Neuronal stem cell (in vitro differentiated cells): ENCODE results near the gene PPP6C.

Source experiments
- DNase-seq: peaks from one replicate; pipeline ENCODE4 v3.0.0-alpha.2; 2013; ENCODE audit warnings: low spot score
- H2AFZ ChIP-seq: one replicate; pipeline ENCODE4 v1.6.1; 2013; ENCODE audit warnings: mild to moderate bottlenecking, low read length, inconsistent platforms
- H2AK5ac ChIP-seq: 2 replicates; pipeline ENCODE4 v1.6.1; 2013; ENCODE audit warnings: low read depth, mild to moderate bottlenecking, inconsistent platforms, low read length, moderate library complexity, mixed read lengths
- H2BK120ac ChIP-seq: 2 replicates; pipeline ENCODE4 v1.6.1; 2013; ENCODE audit warnings: low read depth, mild to moderate bottlenecking, inconsistent platforms, low read length, moderate library complexity, mixed read lengths
- H2BK12ac ChIP-seq: one replicate; pipeline ENCODE4 v1.6.1; 2013; ENCODE audit warnings: low read length, inconsistent platforms
- H2BK15ac ChIP-seq: 2 replicates; pipeline ENCODE4 v1.6.1; 2013; ENCODE audit warnings: mild to moderate bottlenecking, low read length, inconsistent platforms, mixed read lengths
- H2BK5ac ChIP-seq: one replicate; pipeline ENCODE4 v1.6.1; 2013; ENCODE audit warnings: inconsistent platforms, mild to moderate bottlenecking, low read length, moderate library complexity
- H3K14ac ChIP-seq: one replicate; pipeline ENCODE4 v1.6.1; 2013; ENCODE audit warnings: low read length, inconsistent platforms
- H3K18ac ChIP-seq: 2 replicates; pipeline ENCODE4 v1.6.1; 2013; ENCODE audit warnings: low read length, inconsistent platforms
- H3K23ac ChIP-seq: 2 replicates; pipeline ENCODE4 v1.6.1; 2013; ENCODE audit warnings: low read depth, mild to moderate bottlenecking, mixed read lengths, low read length, inconsistent platforms; ENCODE audit not compliant: poor library complexity
- H3K27ac ChIP-seq: replicated peaks from 3 replicates; pipeline ENCODE4 v1.5.1; 2013; ENCODE audit warnings: low read length, inconsistent platforms
- H3K27me3 ChIP-seq, 3 experiments: 2 replicates each; pipeline ENCODE4 v1.6.1; 2013; ENCODE audit warnings: low read length in 3 of 3, mild to moderate bottlenecking in 2 of 3, inconsistent platforms in 1 of 3, low read depth in 1 of 3, mixed read lengths in 1 of 3, moderate library complexity in 1 of 3; ENCODE audit not compliant: control insufficient read depth in 3 of 3, insufficient read depth in 3 of 3
- H3K36me3 ChIP-seq, 2 donors: replicated peaks in 1 of 2; 2 replicates each; pipeline ENCODE4 v1.6.1; 2013; ENCODE audit warnings: low read length in 2 of 2; ENCODE audit not compliant: control insufficient read depth in 2 of 2, insufficient read depth in 2 of 2
- H3K4ac ChIP-seq: 2 replicates; pipeline ENCODE4 v1.6.1; 2013; ENCODE audit warnings: inconsistent platforms, mild to moderate bottlenecking, low read length, moderate library complexity
- H3K4me1 ChIP-seq, 2 donors: 1 replicate in 1 of 2; 2 replicates in 1 of 2; pipeline ENCODE4 v1.6.1; 2013; ENCODE audit warnings: low read length in 2 of 2, low read depth in 1 of 2; ENCODE audit not compliant: control insufficient read depth in 2 of 2, insufficient read depth in 1 of 2
- H3K4me2 ChIP-seq: one replicate; pipeline ENCODE4 v1.6.1; 2013; ENCODE audit warnings: mild to moderate bottlenecking, low read length, inconsistent platforms; ENCODE audit not compliant: insufficient read depth, poor library complexity, severe bottlenecking
- H3K4me3 ChIP-seq, 2 donors: 2 replicates each; pipeline ENCODE4 v1.5.1; 2013; ENCODE audit warnings: low read length in 2 of 2, mild to moderate bottlenecking in 2 of 2, inconsistent platforms in 1 of 2, moderate library complexity in 1 of 2
- H3K79me1 ChIP-seq: one replicate; pipeline ENCODE4 v1.6.1; 2013; ENCODE audit warnings: low read depth, mild to moderate bottlenecking, inconsistent platforms, low read length, moderate library complexity
- H3K9ac ChIP-seq: one replicate; pipeline ENCODE4 v1.6.1; 2013; ENCODE audit warnings: mild to moderate bottlenecking, low read depth, low read length, inconsistent platforms; ENCODE audit not compliant: poor library complexity
- H3K9me3 ChIP-seq, 2 donors: replicated peaks in 1 of 2; 2 replicates each; pipeline versions ENCODE3 to v1.6.1; 2013; ENCODE audit warnings: low read length in 2 of 2, mild to moderate bottlenecking in 2 of 2, inconsistent platforms in 1 of 2, low read depth in 1 of 2, mixed read lengths in 1 of 2, moderate library complexity in 1 of 2; ENCODE audit not compliant: control insufficient read depth in 2 of 2, insufficient read depth in 1 of 2
- H4K8ac ChIP-seq: one replicate; pipeline ENCODE4 v1.6.1; 2013; ENCODE audit warnings: low read depth, mild to moderate bottlenecking, inconsistent platforms, low read length, moderate library complexity
- H4K91ac ChIP-seq: one replicate; pipeline ENCODE4 v1.6.1; 2013; ENCODE audit warnings: low read length, low read depth, mild to moderate bottlenecking, inconsistent platforms; ENCODE audit not compliant: poor library complexity
- whole genome bisulfite sequencing, 2 donors: extraction: QIAGEN DNeasy Blood & Tissue Kit; methylation state at CpG; one replicate each; pipeline ENCODE4 v1.1.7; 2013; ENCODE audit warnings: missing lambda C conversion rate in 2 of 2, mixed read lengths in 1 of 2; ENCODE audit not compliant: insufficient read length in 2 of 2, insufficient replicate concordance in 1 of 2; ENCODE audit errors: extremely low coverage in 2 of 2; 5-methylcytosine and 5-hydroxymethylcytosine counted together

PPP6C gene

DNA sequence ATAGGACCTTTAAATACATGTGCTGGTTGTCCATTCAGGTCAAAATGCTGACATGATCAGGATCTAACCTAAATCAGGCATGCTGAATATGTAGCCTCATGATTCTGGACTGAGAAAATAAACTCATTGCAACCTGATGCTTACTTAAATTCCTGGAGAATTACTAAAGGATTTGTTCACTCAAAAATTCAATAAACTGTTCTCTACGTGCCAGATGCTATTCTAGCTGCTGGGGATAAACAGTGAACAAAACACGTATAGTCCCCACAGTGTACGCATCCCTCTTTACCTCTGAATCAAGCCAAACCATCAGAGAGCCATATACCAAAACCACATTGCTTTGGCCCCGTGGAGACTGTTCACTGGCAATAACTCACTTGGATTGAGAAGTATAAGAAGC is 52.4 kb downstream of the PPP6C start:
- no peak overlapping the region for H4K91ac ChIP-seq

GRCh38 chr9:125134976-125135375 is 54.6 kb downstream of the PPP6C start:
- H3K4me1 ChIP-seq = no peaks in the 10 kb centered on the region
- no peak overlapping the region for H3K23ac ChIP-seq
- H3K4me3 ChIP-seq = no peak overlapping the region
- no peak overlapping the region for H3K14ac ChIP-seq
- peaks cover 4% of the 10 kb centered on the region for H3K79me1 ChIP-seq
- no peak overlapping the region for H4K8ac ChIP-seq
- no peak overlapping the region for H2BK5ac ChIP-seq
- no peak overlapping the region for H2BK120ac ChIP-seq
- no peak overlapping the region for H3K18ac ChIP-seq
- no peaks in the 10 kb centered on the region for H3K27me3 ChIP-seq
- no peak overlapping the region for H3K4ac ChIP-seq
- H2AK5ac ChIP-seq = no peak overlapping the region
- H2BK15ac ChIP-seq = no peak overlapping the region
- H2AFZ ChIP-seq = no peak overlapping the region
- H3K9ac ChIP-seq = no peak overlapping the region
- H3K36me3 ChIP-seq = peaks cover 0 to 16% of the 10 kb centered on the region in 2 donors
- no peak overlapping the region for H3K27ac ChIP-seq
- no peak for DNase-seq
- no peak overlapping the region for H3K4me2 ChIP-seq
- H3K9me3 ChIP-seq = peaks cover 0 to 10% of the 10 kb centered on the region in 2 donors
- no peak overlapping the region for H4K91ac ChIP-seq
- no peak overlapping the region for H2BK12ac ChIP-seq

More for the DNA sequence above, 52.4 kb downstream of the PPP6C start:
- Histone ChIP-seq H2BK120ac (no peak overlapping the region), H3K79me1 (peaks cover 4% of the 10 kb centered on the region), H3K27ac (no peak overlapping the region), H3K4me2 (no peak overlapping the region), H3K4ac (no peak overlapping the region), H3K14ac (no peak overlapping the region), H3K9ac (no peak overlapping the region), H2AK5ac (no peak overlapping the region), H3K9me3 (peaks cover 0 to 10% of the 10 kb centered on the region in 2 donors), H3K36me3 (peaks cover 1 to 28% of the 10 kb centered on the region in 2 donors), H2BK5ac (no peak overlapping the region), H3K4me1 (no peaks in the 10 kb centered on the region), H2AFZ (no peak overlapping the region), H4K8ac (no peak overlapping the region), H2BK15ac (no peak overlapping the region), H3K23ac (no peak overlapping the region), H3K18ac (no peak overlapping the region), H3K27me3 (no peaks in the 10 kb centered on the region), H3K4me3 (no peak overlapping the region), H2BK12ac (no peak overlapping the region)
- no CpG with 5 or more reads among the region's 4 CpGs for WGBS, 2 donors
- no peak for DNase-seq

GRCh38 chr9:125133403-125134329 is 55.9 kb downstream of the PPP6C start:
- Histone ChIP-seq H2AK5ac (no peak overlapping the region), H3K4me1 (no peaks in the 10 kb centered on the region), H3K27me3 (no peaks in the 10 kb centered on the region), H3K23ac (no peak overlapping the region), H3K4ac (no peak overlapping the region), H3K79me1 (peaks cover 2% of the 10 kb centered on the region), H3K14ac (no peak overlapping the region), H4K91ac (no peak overlapping the region), H2AFZ (no peak overlapping the region), H3K18ac (no peak overlapping the region), H2BK12ac (no peak overlapping the region), H3K9ac (no peak overlapping the region), H2BK120ac (no peak overlapping the region), H4K8ac (no peak overlapping the region), H3K4me2 (no peak overlapping the region), H3K9me3 (peaks cover 0 to 10% of the 10 kb centered on the region in 2 donors), H3K4me3 (no peak overlapping the region), H2BK15ac (no peak overlapping the region), H3K36me3 (peaks cover 0 to 8% of the 10 kb centered on the region in 2 donors), H2BK5ac (no peak overlapping the region), H3K27ac (no peak overlapping the region)
- no CpG with 5 or more reads among the region's 1 CpG for WGBS, 2 donors
- DNase-seq = no peak

- no peak overlapping the region for H2AFZ ChIP-seq
- no peak overlapping the region for H4K91ac ChIP-seq
- H2BK15ac ChIP-seq = no peak overlapping the region
- peaks cover 0 to 10% of the 10 kb centered on the region in 2 donors for H3K9me3 ChIP-seq
- H3K36me3 ChIP-seq = peaks cover 0 to 8% of the 10 kb centered on the region in 2 donors
- no peaks in the 10 kb centered on the region for H3K4me1 ChIP-seq
- no peak for DNase-seq
- no peak overlapping the region for H2BK120ac ChIP-seq
- H3K18ac ChIP-seq = no peak overlapping the region
- no peak overlapping the region for H3K27ac ChIP-seq
- no peak overlapping the region for H3K14ac ChIP-seq
- H2AK5ac ChIP-seq = no peak overlapping the region
- no peak overlapping the region for H3K9ac ChIP-seq
- no peak overlapping the region for H3K4me2 ChIP-seq
- no peak overlapping the region for H4K8ac ChIP-seq
- H2BK12ac ChIP-seq = no peak overlapping the region
- H3K23ac ChIP-seq = no peak overlapping the region
- WGBS, 2 donors = no CpG with 5 or more reads among the region's 6 CpGs
- peaks cover 2% of the 10 kb centered on the region for H3K79me1 ChIP-seq
- no peak overlapping the region for H3K4ac ChIP-seq
- H2BK5ac ChIP-seq = no peak overlapping the region
- no peak overlapping the region for H3K4me3 ChIP-seq
- H3K27me3 ChIP-seq = no peaks in the 10 kb centered on the region
These were observed 57.8 kb downstream of the PPP6C start for GRCh38 chr9:125131778-125132177.
